Activated T-helper 1 cell treated with anti-CD3 and anti-CD28 coated beads, Interleukin-12 subunit alpha, Interleukin-12 subunit beta, Interleukin-2, Interleukin-4 antibody, amounts not matched to agents 30 ng/mL and 10 ng/mL and 1 ng/mL, durations not matched to agents 14 hours and 24 hours and 36 hours (primary cell): ENCODE measurements around the gene NPY4R2. TPM values are rescaled to one million over a fixed set of nuclear protein-coding genes. Genes with fewer than 3 reads are reported as not detected.
"Not testable (repeated sequence)": the region's sequence is repeated elsewhere in the genome, so short reads cannot be mapped to it uniquely, and the experiment has no call there.

Experiments used
- DNase-seq: peaks from one replicate; pipeline ENCODE4 v3.0.0; 2021; ENCODE audit warnings: low spot score
- H3K27ac Mint-ChIP-seq: one replicate; pipeline ENCODE4 v1.8.0; 2021; ENCODE audit warnings: mild to moderate bottlenecking, mixed read lengths
- H3K27me3 Mint-ChIP-seq: one replicate; pipeline ENCODE4 v1.8.0; 2022; ENCODE audit warnings: mild to moderate bottlenecking, moderate library complexity, mixed read lengths; ENCODE audit not compliant: insufficient read depth
- H3K36me3 Mint-ChIP-seq: one replicate; pipeline ENCODE4 v1.8.0; 2021; ENCODE audit warnings: low read depth, mixed read lengths
- H3K4me1 Mint-ChIP-seq: one replicate; pipeline ENCODE4 v1.8.0; 2021; ENCODE audit warnings: low read depth, mixed read lengths
- H3K4me3 Mint-ChIP-seq: one replicate; pipeline ENCODE4 v1.8.0; 2021; ENCODE audit warnings: mild to moderate bottlenecking, moderate library complexity, mixed read lengths
- H3K9me3 Mint-ChIP-seq: one replicate; pipeline ENCODE4 v1.8.0; 2021; ENCODE audit warnings: mixed read lengths
- intact Hi-C: fragments of 100-400 bp; cut with micrococcal nuclease; formaldehyde crosslinking; loops from one replicate; pipeline ENCODE4 v1.15.1; 2024
- total RNA-seq: library from RNA; stranded (reverse); gene quantifications from 2 replicates; pipeline ENCODE4 v1.2.3, GENCODE V29; 2022

Gene NPY4R2
- total RNA-seq, 1 donor from 2014 or later: not detected

GRCh38 chr10:47942351-47943019 lies 24.0 kb downstream of the NPY4R2 start:
- H3K9me3 Mint-ChIP-seq, H3K27ac Mint-ChIP-seq, intact Hi-C loops, H3K4me3 Mint-ChIP-seq, DNase-seq, H3K27me3 Mint-ChIP-seq, H3K36me3 Mint-ChIP-seq, H3K4me1 Mint-ChIP-seq: not testable (repeated sequence)

- H3K27me3 Mint-ChIP-seq, H3K4me1 Mint-ChIP-seq, H3K4me3 Mint-ChIP-seq, H3K36me3 Mint-ChIP-seq, DNase-seq, intact Hi-C loops, H3K9me3 Mint-ChIP-seq, H3K27ac Mint-ChIP-seq: not testable (repeated sequence)
Measured at GRCh38 chr10:47943328-47943727, 24.9 kb downstream of the NPY4R2 start.

GRCh38 chr10:47947424-47947823 lies 29.0 kb downstream of the NPY4R2 start:
- H3K36me3 Mint-ChIP-seq, intact Hi-C loops, H3K9me3 Mint-ChIP-seq, H3K27ac Mint-ChIP-seq, H3K27me3 Mint-ChIP-seq, DNase-seq, H3K4me3 Mint-ChIP-seq, H3K4me1 Mint-ChIP-seq: not testable (repeated sequence)

- H3K27me3 Mint-ChIP-seq, DNase-seq, H3K9me3 Mint-ChIP-seq, H3K36me3 Mint-ChIP-seq, H3K4me3 Mint-ChIP-seq, intact Hi-C loops, H3K27ac Mint-ChIP-seq, H3K4me1 Mint-ChIP-seq: not testable (repeated sequence)
Measured at GRCh38 chr10:47957158-47957557, 38.7 kb downstream of the NPY4R2 start.

- H3K36me3 Mint-ChIP-seq, DNase-seq, H3K27me3 Mint-ChIP-seq, H3K4me3 Mint-ChIP-seq, intact Hi-C loops, H3K9me3 Mint-ChIP-seq, H3K4me1 Mint-ChIP-seq, H3K27ac Mint-ChIP-seq: not testable (repeated sequence)
Measured at GRCh38 chr10:47959677-47960076, 41.2 kb downstream of the NPY4R2 start.

- H3K27me3 Mint-ChIP-seq, H3K4me3 Mint-ChIP-seq, H3K4me1 Mint-ChIP-seq, DNase-seq, H3K36me3 Mint-ChIP-seq, H3K9me3 Mint-ChIP-seq, H3K27ac Mint-ChIP-seq, intact Hi-C loops: not testable (repeated sequence)
Measured at GRCh38 chr10:47960699-47961098, 42.2 kb downstream of the NPY4R2 start.

GRCh38 chr10:47962785-47963184 lies 44.3 kb downstream of the NPY4R2 start:
- intact Hi-C loops: not testable (repeated sequence)

GRCh38 chr10:47964280-47965063 lies 46.0 kb downstream of the NPY4R2 start:
- H3K9me3 Mint-ChIP-seq, H3K36me3 Mint-ChIP-seq, intact Hi-C loops, H3K27ac Mint-ChIP-seq, DNase-seq, H3K4me1 Mint-ChIP-seq, H3K27me3 Mint-ChIP-seq, H3K4me3 Mint-ChIP-seq: not testable (repeated sequence)

More at GRCh38 chr10:47962785-47963184, 44.3 kb downstream of the NPY4R2 start:
- not testable (repeated sequence) for DNase-seq, H3K27me3 Mint-ChIP-seq, H3K4me1 Mint-ChIP-seq, H3K27ac Mint-ChIP-seq, H3K9me3 Mint-ChIP-seq, H3K36me3 Mint-ChIP-seq, H3K4me3 Mint-ChIP-seq

- H3K4me1 Mint-ChIP-seq, H3K36me3 Mint-ChIP-seq, H3K4me3 Mint-ChIP-seq, H3K9me3 Mint-ChIP-seq, H3K27ac Mint-ChIP-seq, intact Hi-C loops, H3K27me3 Mint-ChIP-seq, DNase-seq: not testable (repeated sequence)
Measured at GRCh38 chr10:47968988-47969387, 50.5 kb downstream of the NPY4R2 start.

- H3K9me3 Mint-ChIP-seq, H3K27me3 Mint-ChIP-seq, H3K4me1 Mint-ChIP-seq, intact Hi-C loops, H3K27ac Mint-ChIP-seq, H3K36me3 Mint-ChIP-seq, H3K4me3 Mint-ChIP-seq, DNase-seq: not testable (repeated sequence)
Measured at GRCh38 chr10:47970047-47970446, 51.6 kb downstream of the NPY4R2 start.

GRCh38 chr10:47971598-47971997 lies 53.1 kb downstream of the NPY4R2 start:
- H3K9me3 Mint-ChIP-seq, DNase-seq, H3K27me3 Mint-ChIP-seq, H3K4me1 Mint-ChIP-seq, H3K36me3 Mint-ChIP-seq, H3K27ac Mint-ChIP-seq, H3K4me3 Mint-ChIP-seq, intact Hi-C loops: not testable (repeated sequence)

- H3K27ac Mint-ChIP-seq, H3K27me3 Mint-ChIP-seq, H3K4me1 Mint-ChIP-seq, DNase-seq, H3K4me3 Mint-ChIP-seq, H3K9me3 Mint-ChIP-seq, intact Hi-C loops, H3K36me3 Mint-ChIP-seq: not testable (repeated sequence)
Measured at GRCh38 chr10:47972077-47972476, 53.6 kb downstream of the NPY4R2 start.
